Esophagus muscularis mucosa (tissue), 4 donors: ENCODE data around the gene USHBP1. TPM values are rescaled to one million over a fixed set of nuclear protein-coding genes. Genes with fewer than 3 reads are reported as not detected.

Source experiments
- DNase-seq: peaks from one replicate; pipeline ENCODE4 v3.0.0-alpha.2; 2017; ENCODE audit errors: extremely low spot score
- H3K27ac ChIP-seq, 4 donors: fragments of 200-600 bp; sonication (generic); replicated peaks in 1 of 4; 1 replicate in 3 of 4; 2 replicates in 1 of 4; pipeline ENCODE4 v1.5.1; 2016 to 2019; ENCODE audit warnings: mild to moderate bottlenecking in 1 of 4
- H3K27me3 ChIP-seq, 4 donors: fragments of 200-600 bp; sonication (generic); one replicate each; pipeline versions ENCODE4 v1.5.1 to v1.6.0; 2016 to 2019
- H3K36me3 ChIP-seq, 4 donors: fragments of 200-600 bp; sonication (generic); one replicate each; pipeline ENCODE4 v1.5.1; 2016 to 2019
- H3K4me1 ChIP-seq, 4 donors: fragments of 200-600 bp; sonication (generic); one replicate each; pipeline ENCODE4 v1.5.1; 2016 to 2019
- H3K4me3 ChIP-seq, 4 donors: fragments of 200-600 bp; sonication (generic); 1 replicate in 2 of 4; 2 replicates in 2 of 4; pipeline ENCODE4 v1.5.1; 2016 to 2019; ENCODE audit warnings: mild to moderate bottlenecking in 4 of 4, moderate library complexity in 1 of 4
- H3K9me3 ChIP-seq, 4 donors: fragments of 200-600 bp; sonication (generic); 1 replicate in 3 of 4; 2 replicates in 1 of 4; pipeline ENCODE4 v1.5.1; 2016 to 2019
- CTCF ChIP-seq, 3 experiments: fragments of 200-600 bp in 2 of 3; fragments of 450-650 bp in 1 of 3; sonication (generic) in 2 of 3; IDR thresholded peaks; one replicate each; pipeline ENCODE4 v1.5.1; 2017 to 2019; ENCODE audit warnings: antibody characterized with exemption in 3 of 3, mild to moderate bottlenecking in 2 of 3, moderate library complexity in 1 of 3
- EP300 ChIP-seq: sonication (generic); formaldehyde crosslinking; IDR thresholded peaks from one replicate; pipeline ENCODE4 v1.6.1; 2017; ENCODE audit warnings: antibody characterized with exemption
- POLR2A ChIP-seq: fragments of 450-650 bp; IDR thresholded peaks from one replicate; pipeline ENCODE4 v1.6.1; 2017; ENCODE audit warnings: antibody characterized with exemption, moderate library complexity, mild to moderate bottlenecking, low read depth
- POLR2AphosphoS5 ChIP-seq, 2 donors: sonication (generic); formaldehyde crosslinking; IDR thresholded peaks; one replicate each; pipeline ENCODE4 v1.6.1; 2017; ENCODE audit warnings: antibody characterized with exemption in 2 of 2
- WGBS: methylation state at CpG from one replicate; pipeline ENCODE4 v1.1.5; 2018; 5-methylcytosine and 5-hydroxymethylcytosine counted together
- intact Hi-C: fragments of 100-400 bp; cut with DNase I; formaldehyde crosslinking; loops from one replicate; pipeline ENCODE4 v1.15.1; 2023
- total RNA-seq, 4 donors: library from RNA; depleted of rRNA; stranded (reverse); fragments of >200 nt; gene quantifications; one replicate each; pipeline versions ENCODE4 v1.1.0 to v1.2.1, GENCODE V29; 2016

USHBP1 gene
- total RNA-seq, 4 donors from 2014 or later = 2.2 to 12.0 (median 6.3) TPM

GRCh38 chr19:17235300-17235970, 29.1 kb downstream of the USHBP1 start:
- Histone ChIP-seq H3K4me3 (peak overlapping the region; percentile 55 to 61 (median 58)), H3K4me1 (peaks cover 22 to 46% (median 33%) of the 10 kb centered on the region in 4 donors), H3K36me3 (peaks cover 17 to 68% (median 63%) of the 10 kb centered on the region in 4 donors), H3K9me3 (no peaks in the 10 kb centered on the region), H3K27me3 (no peaks in the 10 kb centered on the region), H3K27ac (peak overlapping the region; percentile 77 to 87 (median 78))
- no CpG with 5 or more reads among the region's 80 CpGs for WGBS
- no peak for DNase-seq
- intact Hi-C loops = no loop called here
- TF ChIP-seq POLR2AphosphoS5 (IDR thresholded peaks at IDR 0.05) (no peak), CTCF (IDR thresholded peaks at IDR 0.05) (peak; percentile 56 to 66 (median 59))

- peak overlapping the region; percentile 55 to 61 (median 58) for H3K4me3 ChIP-seq
- H3K27ac ChIP-seq = peak overlapping the region; percentile 77 to 87 (median 78)
- DNase-seq = no peak
- intact Hi-C loops = no loop called here
- H3K27me3 ChIP-seq = no peaks in the 10 kb centered on the region
- H3K36me3 ChIP-seq = peaks cover 17 to 71% (median 60%) of the 10 kb centered on the region in 4 donors
- 23% methylated on average over 8 of the region's 11 CpGs for WGBS
- no peaks in the 10 kb centered on the region for H3K9me3 ChIP-seq
- H3K4me1 ChIP-seq = peaks cover 22 to 41% (median 32%) of the 10 kb centered on the region in 4 donors
- no peak for TF ChIP-seq CTCF (IDR thresholded peaks at IDR 0.05)
- no peak for TF ChIP-seq POLR2A
- no peak for TF ChIP-seq POLR2AphosphoS5 (IDR thresholded peaks at IDR 0.05)
- TF ChIP-seq EP300 = no peak
Observed at GRCh38 chr19:17234911-17235299, 29.6 kb downstream of the USHBP1 start.

- peaks cover 13 to 60% (median 51%) of the 10 kb centered on the region in 4 donors for H3K36me3 ChIP-seq
- H3K9me3 ChIP-seq = no peaks in the 10 kb centered on the region
- peaks cover 22 to 45% (median 42%) of the 10 kb centered on the region in 4 donors for H3K4me1 ChIP-seq
- WGBS = 90% methylated on average over 15 of the region's 25 CpGs
- no peaks in the 10 kb centered on the region for H3K27me3 ChIP-seq
- intact Hi-C loops = no loop called here
- H3K4me3 ChIP-seq = no peak overlapping the region
- H3K27ac ChIP-seq = no peak overlapping the region
- TF ChIP-seq EP300 (no peak), POLR2A (no peak), POLR2AphosphoS5 (IDR thresholded peaks at IDR 0.05) (no peak), CTCF (IDR thresholded peaks at IDR 0.05) (no peak)
- no peak for DNase-seq
Observed at GRCh38 chr19:17232258-17232657, 32.3 kb downstream of the USHBP1 start.

- H3K27me3 ChIP-seq = no peaks in the 10 kb centered on the region
- peaks cover 16 to 36% (median 33%) of the 10 kb centered on the region in 4 donors for H3K4me1 ChIP-seq
- TF ChIP-seq EP300 (no peak), POLR2A (no peak), CTCF (IDR thresholded peaks at IDR 0.05) (no peak), POLR2AphosphoS5 (IDR thresholded peaks at IDR 0.05) (no peak)
- DNase-seq = no peak
- 96% methylated on average over 3 of the region's 3 CpGs for WGBS
- intact Hi-C loops = no loop called here
- no peak overlapping the region for H3K4me3 ChIP-seq
- H3K9me3 ChIP-seq = no peaks in the 10 kb centered on the region
- H3K36me3 ChIP-seq = peaks cover 13 to 54% (median 46%) of the 10 kb centered on the region in 4 donors
- H3K27ac ChIP-seq = no peak overlapping the region
Observed at GRCh38 chr19:17229890-17230289, 34.7 kb downstream of the USHBP1 start.
